Activated CD4-positive, alpha-beta memory T cell treated with anti-CD3 and anti-CD28 coated beads, Interleukin-2, amount 10 ng/mL, durations not matched to agents 7 days and 5 days (primary cell): ENCODE results near the gene PRELID1. TPM values are rescaled to one million over a fixed set of nuclear protein-coding genes. Genes with fewer than 3 reads are reported as not detected.

Experiments used
- CTCF ChIA-PET: fragments of 350-600 bp; sonication (Branson Sonifier 250); formaldehyde crosslinking; loops from one replicate; lab custom pipeline; 2021; ENCODE audit warnings: antibody characterized with exemption, inconsistent platforms; lab: Charles Lee
- POLR2A ChIA-PET: fragments of 350-600 bp; sonication (Branson Sonifier 250); formaldehyde crosslinking; loops from one replicate; lab custom pipeline; 2021; ENCODE audit warnings: antibody characterized with exemption; lab: Charles Lee
- DNase-seq: peaks from one replicate; pipeline ENCODE4 v3.0.0-alpha.2; 2020
- H3K27ac Mint-ChIP-seq: one replicate; pipeline ENCODE4 v1.8.0; 2021; ENCODE audit warnings: mild to moderate bottlenecking, mixed read lengths
- H3K27me3 Mint-ChIP-seq: one replicate; pipeline ENCODE4 v1.8.0; 2021; ENCODE audit warnings: mixed read lengths
- H3K36me3 Mint-ChIP-seq: one replicate; pipeline ENCODE4 v1.8.0; 2021; ENCODE audit warnings: low read depth, mixed read lengths
- H3K4me1 Mint-ChIP-seq: one replicate; pipeline ENCODE4 v1.8.0; 2021; ENCODE audit warnings: mixed read lengths
- H3K4me3 Mint-ChIP-seq: one replicate; pipeline ENCODE4 v1.8.0; 2021; ENCODE audit warnings: mild to moderate bottlenecking, mixed read lengths
- H3K9me3 Mint-ChIP-seq: one replicate; pipeline ENCODE4 v1.8.0; 2021; ENCODE audit warnings: mixed read lengths
- total RNA-seq, 2 experiments: library from RNA; stranded (reverse); gene quantifications; one replicate each; pipeline ENCODE4 v1.2.3, GENCODE V29; 2021

The PRELID1 gene
- total RNA-seq, 2 experiments from 2014 or later, result 153 to 156 TPM

DNA sequence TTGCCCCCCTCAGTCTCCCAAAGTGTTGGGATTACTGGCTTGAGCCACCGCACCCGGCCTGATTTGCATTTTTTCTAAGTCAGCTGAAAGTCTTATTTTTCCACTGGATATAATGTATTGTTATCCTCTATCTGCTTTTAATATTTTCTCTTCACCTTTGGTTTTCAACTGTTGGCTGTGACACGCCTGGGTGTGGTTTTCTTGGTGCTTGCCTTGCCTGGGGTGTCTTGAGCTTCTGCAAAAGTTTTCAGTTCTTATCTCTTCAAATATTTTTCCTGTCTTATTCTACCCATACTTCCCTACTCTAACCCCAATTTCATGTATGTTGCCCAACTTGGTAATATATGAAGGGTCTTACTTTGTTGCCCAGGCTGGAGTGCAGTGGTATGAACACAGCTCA, 12.4 kb downstream of the PRELID1 start:
- H3K4me3 Mint-ChIP-seq, result no peak overlapping the region
- no peaks in the 10 kb centered on the region for H3K27me3 Mint-ChIP-seq
- CTCF ChIA-PET, result interaction anchor here (0.7 to 6.6 kb wide), 10 partner anchors 11 to 139 kb away, joined by 3 to 49 read pairs (median 6); no protein-coding TSS in a partner anchor
- POLR2A ChIA-PET, result interaction anchor here (0.7 to 1.2 kb wide), 4 partner anchors 29 to 134 kb away, joined by 3 to 4 read pairs (median 3); partner anchors contain the start of gene LMAN2
- H3K27ac Mint-ChIP-seq, result no peak overlapping the region
- peaks cover 14% of the 10 kb centered on the region for H3K36me3 Mint-ChIP-seq
- H3K4me1 Mint-ChIP-seq, result peaks cover 53% of the 10 kb centered on the region
- H3K9me3 Mint-ChIP-seq, result no peaks in the 10 kb centered on the region
- no peak for DNase-seq

DNA sequence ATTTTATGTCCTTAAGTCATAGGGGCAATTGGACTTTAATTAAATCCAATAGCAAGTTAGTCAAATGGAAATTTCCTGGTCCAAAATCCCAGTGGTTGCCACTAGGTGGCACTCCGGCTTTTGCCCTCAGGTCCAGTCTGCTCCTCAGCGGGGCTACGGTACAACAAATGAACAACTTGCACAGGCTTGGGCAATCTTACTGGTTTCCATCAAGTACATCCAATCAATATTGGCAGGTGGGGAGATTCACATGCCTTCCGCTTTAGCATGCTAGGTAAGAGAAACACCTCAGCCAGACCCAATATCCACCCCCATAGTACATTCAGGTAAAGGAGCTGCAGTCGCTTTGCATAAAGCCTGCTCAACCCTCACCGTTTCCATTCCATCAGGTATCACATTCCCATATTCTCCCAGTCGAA, 14.4 kb downstream of the PRELID1 start:
- Mint-ChIP-seq H3K36me3 (peaks cover 17% of the 10 kb centered on the region), H3K4me1 (peaks cover 53% of the 10 kb centered on the region), H3K4me3 (no peak overlapping the region), H3K27ac (no peak overlapping the region), H3K9me3 (no peaks in the 10 kb centered on the region), H3K27me3 (no peaks in the 10 kb centered on the region)
- peak; percentile 81 for DNase-seq
- ChIA-PET POLR2A (interaction anchor here (0.7 to 1.4 kb wide), 2 partner anchors 11 to 15 kb away, joined by 3 to 4 read pairs; partner anchors contain the start of genes PRELID1 and RAB24), CTCF (interaction anchor here (0.5 to 6.6 kb wide), 19 partner anchors 9 to 204 kb away, joined by 3 to 49 read pairs (median 4); no protein-coding TSS in a partner anchor)

DNA sequence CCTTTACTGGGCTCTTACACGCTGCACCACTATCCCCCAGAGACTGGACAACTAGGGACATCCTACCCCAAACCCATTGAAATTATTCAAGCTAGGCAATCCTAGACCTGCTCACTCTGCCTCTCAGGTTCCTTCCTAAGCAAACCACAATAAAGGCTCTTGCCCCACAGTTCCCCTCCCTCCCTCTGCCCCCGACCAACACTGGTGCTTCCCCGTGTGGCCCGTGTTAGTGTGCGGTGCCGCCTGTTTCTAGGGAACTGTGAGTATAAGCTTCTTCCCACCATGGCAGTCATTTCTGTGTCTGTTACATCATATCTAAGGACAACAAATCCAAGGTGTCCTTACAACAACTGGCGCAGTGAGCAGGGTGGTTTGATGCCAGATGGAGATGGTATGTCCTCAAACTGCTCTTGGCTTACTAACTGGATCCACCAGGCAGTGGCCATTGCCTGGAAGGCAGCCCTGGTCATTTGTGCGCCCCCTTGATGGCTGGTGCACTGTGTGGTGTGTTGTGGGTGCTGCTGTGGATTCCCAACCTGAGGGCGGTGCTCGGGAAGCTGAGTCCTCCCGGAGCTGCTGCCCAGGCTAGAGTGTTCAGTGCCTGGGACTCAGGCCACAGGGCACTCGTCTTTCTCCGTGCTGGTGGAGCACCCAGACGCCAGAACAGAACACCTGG, 16.5 kb downstream of the PRELID1 start:
- Mint-ChIP-seq H3K27ac (no peak overlapping the region), H3K36me3 (peaks cover 22% of the 10 kb centered on the region), H3K4me1 (peaks cover 49% of the 10 kb centered on the region), H3K4me3 (no peak overlapping the region), H3K9me3 (no peaks in the 10 kb centered on the region), H3K27me3 (no peaks in the 10 kb centered on the region)
- ChIA-PET CTCF (interaction anchor here (1.4 to 6.6 kb wide), 6 partner anchors 11 to 182 kb away, joined by 3 to 49 read pairs (median 11); no protein-coding TSS in a partner anchor), POLR2A (interaction anchor here (1.2 to 1.5 kb wide), 2 partner anchors 70 to 125 kb away, joined by 4 read pairs; no protein-coding TSS in a partner anchor)
- no peak for DNase-seq

DNA sequence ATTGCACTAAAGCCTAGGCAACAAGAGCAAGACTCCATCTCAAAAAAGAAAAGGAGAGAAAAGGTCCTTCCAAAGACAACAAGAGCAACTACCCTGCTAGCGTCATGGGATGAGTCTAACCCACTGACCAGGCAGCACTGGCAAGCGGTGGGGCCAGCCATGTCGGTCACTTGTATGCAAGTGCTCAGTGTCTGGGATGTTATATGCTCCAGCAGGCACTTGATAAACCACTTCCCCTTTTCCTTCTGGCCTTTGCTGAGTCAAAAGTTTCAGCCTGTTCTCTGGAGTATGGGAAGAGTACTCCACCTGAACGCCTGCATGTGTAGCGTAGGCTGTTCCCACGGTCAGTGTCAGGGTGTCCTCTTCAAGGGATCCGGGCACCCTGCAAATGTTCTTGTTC, 17.3 kb downstream of the PRELID1 start:
- DNase-seq, result no peak
- Mint-ChIP-seq H3K9me3 (no peaks in the 10 kb centered on the region), H3K27me3 (no peaks in the 10 kb centered on the region), H3K36me3 (peaks cover 21% of the 10 kb centered on the region), H3K4me3 (no peak overlapping the region), H3K27ac (peak overlapping the region; percentile 58), H3K4me1 (peaks cover 43% of the 10 kb centered on the region)
- CTCF ChIA-PET, result interaction anchor here (0.7 to 6.6 kb wide), 4 partner anchors 15 to 135 kb away, joined by 3 to 49 read pairs (median 4); no protein-coding TSS in a partner anchor
- POLR2A ChIA-PET, result no interaction called here

DNA sequence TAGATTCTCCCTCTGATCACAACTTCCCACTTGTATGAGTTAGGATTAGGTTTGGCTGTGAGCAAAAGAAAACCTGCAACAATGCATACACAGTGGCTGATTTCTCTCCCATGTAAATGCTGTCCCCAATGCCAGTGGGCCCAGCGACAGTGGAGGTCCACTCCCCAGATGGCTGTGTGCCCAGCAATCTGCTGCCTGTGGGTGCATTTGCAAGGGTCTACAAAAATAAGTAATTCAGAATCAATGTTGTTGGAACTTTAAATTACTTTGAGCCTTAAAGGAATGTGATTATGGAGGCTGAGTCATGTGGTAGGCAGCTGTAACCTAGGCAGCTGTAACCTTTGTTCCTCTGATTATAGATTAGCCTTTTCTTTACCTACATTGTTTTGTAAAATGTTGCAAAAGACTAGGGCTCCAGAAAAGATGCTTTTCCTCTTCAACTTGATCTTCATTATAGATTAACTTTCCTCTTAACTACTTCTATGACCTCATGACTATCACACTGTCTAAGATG, 22.3 kb downstream of the PRELID1 start:
- POLR2A ChIA-PET, result no interaction called here
- Mint-ChIP-seq H3K27ac (no peak overlapping the region), H3K4me1 (peaks cover 28% of the 10 kb centered on the region), H3K36me3 (peaks cover 35% of the 10 kb centered on the region), H3K9me3 (no peaks in the 10 kb centered on the region), H3K4me3 (no peak overlapping the region), H3K27me3 (no peaks in the 10 kb centered on the region)
- CTCF ChIA-PET, result no interaction called here
- no peak for DNase-seq

DNA sequence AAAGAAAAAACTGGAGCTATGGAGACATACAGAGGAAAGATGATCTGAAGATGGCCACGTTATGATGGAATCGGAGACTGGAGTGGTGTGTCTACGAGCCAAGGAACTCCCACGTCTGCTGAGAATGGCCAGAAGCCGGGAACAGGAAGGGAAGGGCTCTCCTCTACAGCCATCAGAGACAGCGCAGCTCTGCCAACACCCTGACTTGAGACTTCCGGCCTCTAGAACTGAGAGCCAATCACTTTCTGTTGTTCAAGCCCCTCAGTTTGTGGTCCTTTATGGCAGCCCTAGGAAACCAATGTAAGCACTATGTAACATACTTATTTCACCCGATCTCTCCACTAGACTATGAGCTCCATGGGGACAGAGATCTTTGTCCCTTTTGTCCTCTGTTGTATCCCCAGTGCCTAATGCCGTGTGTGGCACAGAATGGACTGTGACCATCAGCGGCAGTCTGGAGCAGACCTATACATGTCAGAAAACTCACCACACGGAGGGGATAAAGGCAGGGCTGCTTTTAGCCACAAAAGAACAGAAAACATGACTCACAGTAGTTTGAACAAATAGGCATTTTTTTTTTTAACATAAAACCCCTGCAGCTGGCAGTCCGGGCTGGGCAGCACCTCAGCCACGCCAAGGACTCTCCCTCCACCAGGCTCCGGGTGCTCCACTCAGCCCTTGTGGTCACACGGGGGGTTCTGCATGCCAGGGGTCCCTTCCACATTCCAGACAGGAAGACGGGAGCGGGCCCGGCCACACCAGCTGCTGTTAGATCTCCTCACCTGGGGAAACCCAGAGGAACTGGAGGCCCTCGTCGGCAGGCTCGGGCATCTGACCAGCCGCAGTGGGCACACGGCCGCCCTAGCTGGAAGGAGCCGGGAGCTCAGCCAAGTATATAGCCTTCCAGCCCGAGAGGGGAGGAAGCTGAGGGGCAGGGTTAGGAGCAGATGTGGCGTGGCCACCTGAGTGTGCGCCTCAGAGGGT, 24.2 kb downstream of the PRELID1 start:
- H3K4me1 Mint-ChIP-seq, result peaks cover 24% of the 10 kb centered on the region
- H3K9me3 Mint-ChIP-seq, result no peaks in the 10 kb centered on the region
- peak overlapping the region; percentile 77 for H3K27ac Mint-ChIP-seq
- H3K36me3 Mint-ChIP-seq, result peaks cover 40% of the 10 kb centered on the region
- no peak overlapping the region for H3K4me3 Mint-ChIP-seq
- CTCF ChIA-PET, result interaction anchor here (0.7 to 2.1 kb wide), 11 partner anchors 8 to 135 kb away, joined by 3 to 11 read pairs (median 3); partner anchors contain the start of genes LMAN2 and RGS14
- DNase-seq, result no peak
- no peaks in the 10 kb centered on the region for H3K27me3 Mint-ChIP-seq
- POLR2A ChIA-PET, result interaction anchor here (0.6 to 2.4 kb wide), 6 partner anchors 10 to 101 kb away, joined by 3 to 15 read pairs (median 3); partner anchors contain the start of gene MXD3

DNA sequence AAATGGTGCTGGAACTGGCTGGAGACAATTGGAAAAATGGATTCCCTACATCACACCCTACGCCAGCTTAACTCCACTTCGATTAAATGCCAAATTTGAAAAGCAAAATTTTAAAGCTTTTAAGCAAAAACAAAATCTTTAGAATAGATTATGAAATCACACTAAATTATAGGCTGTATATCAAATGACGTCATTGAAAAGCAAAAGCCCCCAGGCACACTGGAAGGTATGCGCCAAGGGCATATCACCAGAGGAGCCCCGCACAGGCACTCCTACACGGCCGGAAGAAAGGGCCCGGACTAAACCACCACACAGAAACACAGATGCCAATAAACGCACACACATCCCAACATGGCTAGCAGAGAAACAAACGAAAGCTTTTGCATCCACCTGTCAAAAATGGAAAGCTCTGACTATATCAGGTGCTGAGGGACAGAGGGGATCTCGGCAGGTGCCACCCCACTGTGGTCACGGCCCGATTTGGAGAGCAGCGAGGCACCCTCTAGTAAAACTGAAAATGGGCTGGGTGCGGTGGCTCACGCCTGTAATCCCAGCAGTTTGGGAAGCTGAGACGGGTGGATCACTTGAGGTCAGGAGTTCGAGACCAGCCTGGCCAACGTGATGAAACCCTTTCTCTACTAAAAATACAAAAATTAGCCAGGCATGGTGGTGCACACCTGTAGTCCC, 25.1 kb downstream of the PRELID1 start:
- H3K27me3 Mint-ChIP-seq, result no peaks in the 10 kb centered on the region
- no peak overlapping the region for H3K27ac Mint-ChIP-seq
- H3K36me3 Mint-ChIP-seq, result peaks cover 47% of the 10 kb centered on the region

DNA sequence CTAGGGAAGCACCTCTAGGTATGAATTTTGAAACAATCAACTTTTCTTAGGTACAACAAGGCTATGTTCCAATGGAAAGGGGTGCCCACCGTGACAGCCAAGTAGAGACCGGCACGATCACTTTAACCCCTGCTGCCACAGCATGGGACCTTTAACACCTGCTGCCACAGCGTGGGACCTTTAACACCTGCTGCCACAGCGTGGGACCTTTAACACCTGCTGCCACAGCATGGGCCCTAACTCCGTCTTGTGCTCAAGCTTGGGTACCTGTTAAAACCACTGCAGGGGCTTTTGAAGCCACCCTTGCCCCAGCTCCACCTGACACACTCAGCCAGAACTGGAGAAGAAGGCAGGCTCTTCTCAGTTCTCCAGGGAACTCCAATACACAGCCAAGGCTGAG, 26.3 kb downstream of the PRELID1 start:
- POLR2A ChIA-PET, result interaction anchor here (0.5 kb wide), 1 partner anchor 23 kb away, joined by 5 read pairs; no protein-coding TSS in a partner anchor
- CTCF ChIA-PET, result no interaction called here
- peaks cover 14% of the 10 kb centered on the region for H3K4me1 Mint-ChIP-seq
- H3K27me3 Mint-ChIP-seq, result no peaks in the 10 kb centered on the region
- H3K4me3 Mint-ChIP-seq, result no peak overlapping the region
- no peaks in the 10 kb centered on the region for H3K9me3 Mint-ChIP-seq
- no peak for DNase-seq
- H3K36me3 Mint-ChIP-seq, result peaks cover 54% of the 10 kb centered on the region
- no peak overlapping the region for H3K27ac Mint-ChIP-seq

More for the DNA sequence above, 25.1 kb downstream of the PRELID1 start:
- no peak for DNase-seq
- H3K9me3 Mint-ChIP-seq, result no peaks in the 10 kb centered on the region
- H3K4me3 Mint-ChIP-seq, result no peak overlapping the region
- ChIA-PET CTCF (interaction anchor here (1.1 to 2.1 kb wide), 3 partner anchors 7 to 22 kb away, joined by 3 to 11 read pairs (median 6); partner anchors contain the start of gene LMAN2), POLR2A (interaction anchor here (1.0 to 2.4 kb wide), 4 partner anchors 10 to 20 kb away, joined by 3 to 15 read pairs (median 4); partner anchors contain the start of gene MXD3)
- peaks cover 17% of the 10 kb centered on the region for H3K4me1 Mint-ChIP-seq

DNA sequence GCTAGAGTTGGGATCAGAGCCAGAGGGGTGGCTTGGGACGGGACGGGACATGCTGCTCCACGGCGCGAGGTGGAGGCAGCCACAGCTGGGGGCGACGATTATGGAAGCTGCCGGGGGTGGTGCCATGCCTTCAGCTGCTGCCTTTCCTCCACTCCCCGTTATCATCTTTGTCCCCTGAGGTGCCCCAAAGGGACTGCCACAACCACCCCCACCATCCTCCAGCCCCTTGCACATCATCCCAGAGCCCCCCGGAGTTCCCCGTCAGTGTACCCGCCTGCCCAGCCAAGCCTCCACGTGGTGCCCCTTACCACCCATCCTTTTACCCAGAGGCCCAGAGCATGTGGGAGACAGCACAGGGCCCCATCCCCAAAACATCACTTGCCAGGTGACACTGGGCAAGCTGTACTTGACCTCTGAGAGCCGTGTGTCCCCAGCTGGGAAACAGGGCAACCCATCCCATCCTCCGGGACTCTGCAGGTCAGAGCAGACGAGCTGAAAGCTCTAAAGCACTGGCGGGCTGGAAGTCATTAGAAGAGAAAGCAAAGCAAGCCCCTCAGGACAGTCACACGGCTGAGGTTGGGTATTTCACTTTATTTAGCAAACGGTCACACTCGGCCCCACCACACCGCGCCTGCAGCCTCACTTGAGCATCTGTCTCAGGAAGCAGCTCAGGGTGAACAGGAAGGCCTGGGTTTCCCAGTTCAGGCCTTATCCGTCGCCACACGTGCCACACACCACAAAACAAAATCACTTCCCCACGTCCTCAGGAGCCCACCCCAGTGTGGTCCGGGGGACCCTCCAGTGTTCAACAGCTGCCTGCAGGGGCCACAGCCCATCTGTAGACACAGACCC, 27.6 kb downstream of the PRELID1 start:
- H3K4me1 Mint-ChIP-seq, result peaks cover 13% of the 10 kb centered on the region
- no peak overlapping the region for H3K4me3 Mint-ChIP-seq
- no peaks in the 10 kb centered on the region for H3K9me3 Mint-ChIP-seq
- H3K27me3 Mint-ChIP-seq, result no peaks in the 10 kb centered on the region
- no peak for DNase-seq
- no peak overlapping the region for H3K27ac Mint-ChIP-seq
- peaks cover 66% of the 10 kb centered on the region for H3K36me3 Mint-ChIP-seq
- ChIA-PET CTCF (no interaction called here), POLR2A (no interaction called here)

DNA sequence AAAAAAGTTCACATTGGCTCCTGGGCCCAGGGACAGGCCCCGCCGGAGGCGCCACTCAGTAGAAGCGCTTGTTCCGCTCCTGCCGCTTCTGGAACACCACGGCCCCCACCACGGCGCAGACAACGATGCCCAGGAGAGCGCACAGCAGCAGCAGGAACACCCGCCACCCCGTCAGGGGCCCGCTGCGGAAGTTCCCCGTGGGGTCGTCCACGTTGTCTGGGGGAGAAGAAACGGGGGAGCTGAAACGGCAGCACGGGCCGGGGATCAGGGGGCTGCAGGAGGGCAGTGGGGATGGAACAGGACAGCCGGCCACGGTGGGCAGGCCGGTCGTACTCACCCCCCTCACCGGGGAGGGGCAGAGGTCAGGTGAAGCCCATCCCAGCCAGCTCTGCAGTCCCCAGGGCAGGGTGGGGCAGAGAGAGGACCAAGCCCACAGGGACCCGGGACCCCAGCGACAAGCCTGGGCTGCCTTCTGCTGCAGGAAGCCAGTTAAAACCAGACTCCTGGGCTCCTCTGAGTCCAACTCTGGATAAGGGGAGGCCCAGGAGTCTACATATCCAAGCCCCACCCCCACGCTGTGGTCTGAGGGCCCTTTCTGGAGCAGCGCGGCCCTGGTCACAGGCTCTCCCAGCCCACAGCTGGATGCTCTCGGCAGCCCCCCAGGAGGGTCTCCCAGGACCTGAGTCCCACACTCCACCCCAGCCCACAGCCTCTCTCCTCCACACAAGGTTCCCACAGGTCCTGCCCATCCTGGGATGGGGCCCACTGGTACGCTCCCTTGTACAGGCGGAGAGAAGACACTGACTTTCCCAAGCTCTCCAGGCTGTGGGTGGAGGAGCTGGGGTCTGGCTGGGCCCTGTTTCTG, 28.7 kb downstream of the PRELID1 start:
- no peaks in the 10 kb centered on the region for H3K9me3 Mint-ChIP-seq
- CTCF ChIA-PET, result no interaction called here
- H3K27me3 Mint-ChIP-seq, result no peaks in the 10 kb centered on the region
- no peak overlapping the region for H3K27ac Mint-ChIP-seq
- H3K4me1 Mint-ChIP-seq, result peaks cover 15% of the 10 kb centered on the region
- H3K36me3 Mint-ChIP-seq, result peaks cover 72% of the 10 kb centered on the region
- no peak for DNase-seq
- POLR2A ChIA-PET, result no interaction called here
- H3K4me3 Mint-ChIP-seq, result no peak overlapping the region
